Prostate gland (tissue), 2 donors: Measurements from ENCODE around the gene SOAT2. TPM values are rescaled to one million over a fixed set of nuclear protein-coding genes. Genes with fewer than 3 reads are reported as not detected.

Experiments used
- DNase-seq: peaks from one replicate; pipeline ENCODE4 v3.0.0-alpha.2; 2019; ENCODE audit warnings: low spot score
- H3K27ac ChIP-seq, 2 donors: fragments of 200-600 bp; sonication (generic); 2 replicates each; pipeline ENCODE4 v1.5.1; 2017 to 2019
- H3K27me3 ChIP-seq: fragments of 200-600 bp; sonication (generic); replicated peaks from 2 replicates; pipeline ENCODE4 v1.5.1; 2019; ENCODE audit not compliant: insufficient read depth
- H3K36me3 ChIP-seq, 2 donors: fragments of 200-600 bp; sonication (generic); 1 replicate in 1 of 2; 2 replicates in 1 of 2; pipeline versions ENCODE4 v1.5.1 to v1.8.1; 2017 to 2019
- H3K4me1 ChIP-seq: fragments of 200-600 bp; sonication (generic); replicated peaks from 2 replicates; pipeline ENCODE4 v1.5.1; 2019
- H3K4me3 ChIP-seq, 2 donors: fragments of 200-600 bp; sonication (generic); 2 replicates each; pipeline ENCODE4 v1.5.1; 2017 to 2019
- H3K9me3 ChIP-seq: fragments of 200-600 bp; sonication (generic); 2 replicates; pipeline ENCODE4 v1.5.1; 2017
- CTCF ChIP-seq, 4 experiments: fragments of 200-600 bp in 2 of 4; fragments of 450-650 bp in 2 of 4; sonication (generic) in 2 of 4; IDR thresholded peaks; 1 replicate in 3 of 4; 2 replicates in 1 of 4; pipeline ENCODE4 v1.5.1; 2016 to 2019; ENCODE audit warnings: antibody characterized with exemption in 4 of 4, mild to moderate bottlenecking in 2 of 4, moderate library complexity in 2 of 4
- POLR2A ChIP-seq: fragments of 450-650 bp; IDR thresholded peaks from one replicate; pipeline ENCODE4 v1.6.1; 2016; ENCODE audit warnings: antibody characterized with exemption, mild to moderate bottlenecking
- POLR2AphosphoS5 ChIP-seq: sonication (generic); formaldehyde crosslinking; IDR thresholded peaks from one replicate; pipeline ENCODE4 v1.6.1; 2017; ENCODE audit warnings: antibody characterized with exemption
- WGBS: methylation state at CpG from one replicate; pipeline ENCODE4 v1.1.5; 2018; 5-methylcytosine and 5-hydroxymethylcytosine counted together
- intact Hi-C: fragments of 100-400 bp; cut with DNase I; formaldehyde crosslinking; loops from one replicate; pipeline ENCODE4 v1.14.2; 2022
- total RNA-seq, 2 donors: library from RNA; depleted of rRNA; stranded (reverse); fragments of >200 nt; gene quantifications; one replicate each; pipeline ENCODE4 v1.1.0, GENCODE V29; 2016

SOAT2 gene
- total RNA-seq, 2 donors from 2014 or later = 0.14 to 0.28 TPM

GRCh38 chr12:53124352-53124723 lies 21.1 kb downstream of the SOAT2 start:
- intact Hi-C loops = no loop called here
- Histone ChIP-seq H3K36me3 (no peaks in the 10 kb centered on the region), H3K4me1 (no peaks in the 10 kb centered on the region), H3K27me3 (no peaks in the 10 kb centered on the region), H3K4me3 (no peak overlapping the region), H3K27ac (no peak overlapping the region), H3K9me3 (no peaks in the 10 kb centered on the region)
- TF ChIP-seq POLR2AphosphoS5 (no peak), POLR2A (no peak), CTCF (IDR thresholded peaks at IDR 0.05) (no peak)
- DNase-seq = no peak

GRCh38 chr12:53127169-53127568 lies 23.9 kb downstream of the SOAT2 start:
- no peaks in the 10 kb centered on the region for H3K27me3 ChIP-seq
- H3K36me3 ChIP-seq = no peaks in the 10 kb centered on the region
- 88% methylated on average over 1 of the region's 1 CpG for WGBS
- H3K4me1 ChIP-seq = no peaks in the 10 kb centered on the region
- H3K27ac ChIP-seq = no peak overlapping the region
- intact Hi-C loops = no loop called here
- H3K9me3 ChIP-seq = no peaks in the 10 kb centered on the region
- no peak overlapping the region for H3K4me3 ChIP-seq
- no peak for DNase-seq
- TF ChIP-seq CTCF (IDR thresholded peaks at IDR 0.05) = no peak
- TF ChIP-seq POLR2A = no peak
- no peak for TF ChIP-seq POLR2AphosphoS5

- 79% methylated on average over 10 of the region's 10 CpGs for WGBS
- Histone ChIP-seq H3K27me3 (no peaks in the 10 kb centered on the region), H3K36me3 (no peaks in the 10 kb centered on the region), H3K9me3 (no peaks in the 10 kb centered on the region), H3K27ac (no peak overlapping the region), H3K4me1 (no peaks in the 10 kb centered on the region), H3K4me3 (no peak overlapping the region)
- no peak for TF ChIP-seq POLR2AphosphoS5
- TF ChIP-seq POLR2A = no peak
- no peak for TF ChIP-seq CTCF (IDR thresholded peaks at IDR 0.05)
- intact Hi-C loops = no loop called here
- DNase-seq = no peak
Observed at GRCh38 chr12:53128780-53129569, 25.7 kb downstream of the SOAT2 start.

GRCh38 chr12:53131844-53132243 lies 28.6 kb downstream of the SOAT2 start:
- WGBS = 70% methylated on average over 2 of the region's 2 CpGs
- no peak for TF ChIP-seq CTCF (IDR thresholded peaks at IDR 0.05)
- TF ChIP-seq POLR2AphosphoS5 = no peak
- no peak for TF ChIP-seq POLR2A
- intact Hi-C loops = no loop called here
- Histone ChIP-seq H3K27ac (no peak overlapping the region), H3K4me3 (no peak overlapping the region), H3K9me3 (no peaks in the 10 kb centered on the region), H3K27me3 (no peaks in the 10 kb centered on the region), H3K36me3 (no peaks in the 10 kb centered on the region), H3K4me1 (no peaks in the 10 kb centered on the region)
- no peak for DNase-seq

- no peaks in the 10 kb centered on the region for H3K9me3 ChIP-seq
- no peak for TF ChIP-seq POLR2AphosphoS5
- TF ChIP-seq POLR2A = no peak
- no peak for TF ChIP-seq CTCF (IDR thresholded peaks at IDR 0.05)
- no peak overlapping the region for H3K4me3 ChIP-seq
- no peaks in the 10 kb centered on the region for H3K4me1 ChIP-seq
- no peak overlapping the region for H3K27ac ChIP-seq
- H3K36me3 ChIP-seq = no peaks in the 10 kb centered on the region
- intact Hi-C loops = no loop called here
- WGBS = 96% methylated on average over 3 of the region's 3 CpGs
- no peak for DNase-seq
- H3K27me3 ChIP-seq = no peaks in the 10 kb centered on the region
Observed at GRCh38 chr12:53133722-53134121, 30.4 kb downstream of the SOAT2 start.
